GM12865 (cell line): Measurements from ENCODE around the gene KRT31.

Experiments
- DNase-seq: peaks from one replicate; pipeline ENCODE4 v3.0.0; 2010; ENCODE audit warnings: low read depth
- H3K4me3 ChIP-seq: 2 replicates; pipeline ENCODE4 v1.5.1; 2011; ENCODE audit warnings: mild to moderate bottlenecking, low read depth, low read length, control low read depth
- TF ChIP-seq, protein P1 (sequence below): IDR thresholded peaks from 2 replicates; pipeline ENCODE4 v1.5.1; 2011; ENCODE audit warnings: low read length, control low read depth, low read depth, inconsistent platforms; ENCODE audit not compliant: insufficient read depth; ENCODE audit errors: missing control alignments

The KRT31 gene

DNA sequence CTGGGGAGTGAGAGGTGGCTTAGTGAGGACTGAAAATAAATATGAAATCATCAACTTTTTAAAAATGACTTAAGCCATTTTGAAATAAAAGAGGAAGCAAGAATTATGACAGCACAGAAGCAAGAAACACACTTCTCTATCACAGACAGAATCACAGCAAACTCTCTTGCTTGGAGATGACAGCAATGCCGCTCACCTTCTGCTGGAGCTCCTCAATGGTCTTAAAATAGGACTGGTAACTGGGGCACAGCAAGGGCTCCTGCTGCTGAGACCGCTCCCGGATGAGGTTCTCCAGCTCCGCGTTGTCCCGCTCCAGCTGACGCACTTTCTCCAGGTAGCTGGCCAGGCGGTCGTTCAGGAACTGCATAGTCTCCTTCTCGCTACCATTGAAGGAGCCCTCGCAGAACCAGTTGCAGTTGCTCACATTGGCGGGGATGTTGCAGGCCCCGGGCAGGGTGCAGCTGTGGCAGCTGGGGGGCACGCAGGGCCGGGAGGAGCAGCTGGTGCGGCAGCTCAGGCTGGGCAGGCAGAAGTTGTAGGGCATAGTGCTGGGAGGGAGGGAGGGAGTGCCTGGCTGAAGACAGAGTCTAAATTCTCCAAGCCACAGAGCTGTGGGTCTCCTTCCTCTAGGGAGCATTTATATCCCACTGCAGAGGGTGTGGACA, at the start of gene KRT31:
TSS of gene KRT31 (minus strand) at position 613 of the 665 bp plus-strand sequence. CDS start at position 544, 69 bp downstream.
- no peak for DNase-seq
- TF ChIP-seq, protein P1, sequence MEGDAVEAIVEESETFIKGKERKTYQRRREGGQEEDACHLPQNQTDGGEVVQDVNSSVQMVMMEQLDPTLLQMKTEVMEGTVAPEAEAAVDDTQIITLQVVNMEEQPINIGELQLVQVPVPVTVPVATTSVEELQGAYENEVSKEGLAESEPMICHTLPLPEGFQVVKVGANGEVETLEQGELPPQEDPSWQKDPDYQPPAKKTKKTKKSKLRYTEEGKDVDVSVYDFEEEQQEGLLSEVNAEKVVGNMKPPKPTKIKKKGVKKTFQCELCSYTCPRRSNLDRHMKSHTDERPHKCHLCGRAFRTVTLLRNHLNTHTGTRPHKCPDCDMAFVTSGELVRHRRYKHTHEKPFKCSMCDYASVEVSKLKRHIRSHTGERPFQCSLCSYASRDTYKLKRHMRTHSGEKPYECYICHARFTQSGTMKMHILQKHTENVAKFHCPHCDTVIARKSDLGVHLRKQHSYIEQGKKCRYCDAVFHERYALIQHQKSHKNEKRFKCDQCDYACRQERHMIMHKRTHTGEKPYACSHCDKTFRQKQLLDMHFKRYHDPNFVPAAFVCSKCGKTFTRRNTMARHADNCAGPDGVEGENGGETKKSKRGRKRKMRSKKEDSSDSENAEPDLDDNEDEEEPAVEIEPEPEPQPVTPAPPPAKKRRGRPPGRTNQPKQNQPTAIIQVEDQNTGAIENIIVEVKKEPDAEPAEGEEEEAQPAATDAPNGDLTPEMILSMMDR, result no peak

GRCh38 chr17:41446806-41447205, 49.4 kb upstream of the KRT31 start:
- H3K4me3 ChIP-seq, result no peak overlapping the region
- DNase-seq, result no peak
- TF ChIP-seq, protein P1, result no peak

More for the DNA sequence above, at the start of gene KRT31:
- H3K4me3 ChIP-seq, result no peak within 1 kb of the TSS

DNA sequence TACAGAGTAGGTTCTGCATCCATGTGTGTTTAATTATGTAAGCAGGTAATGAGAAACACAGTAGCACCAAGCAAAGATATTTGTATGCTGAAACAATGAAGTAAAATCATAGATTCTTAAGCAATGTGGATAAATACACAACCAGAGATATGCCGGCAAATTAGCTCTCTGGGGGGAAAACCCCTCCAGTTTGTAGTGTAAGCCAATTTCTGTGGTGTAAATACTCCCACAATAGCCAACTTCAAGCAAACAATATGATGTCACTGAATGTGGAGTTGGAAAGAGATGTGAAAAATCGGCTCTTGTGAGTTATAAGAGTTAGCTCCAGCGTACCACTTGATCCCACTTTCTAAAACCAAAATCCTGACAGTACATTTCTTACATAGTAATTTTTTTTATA, 47.2 kb upstream of the KRT31 start:
- TF ChIP-seq, protein P1, result no peak
- no peak overlapping the region for H3K4me3 ChIP-seq
- DNase-seq, result no peak

- H3K4me3 ChIP-seq, result no peak overlapping the region
- TF ChIP-seq, protein P1, result no peak
- no peak for DNase-seq
Observed at GRCh38 chr17:41444186-41444585, 46.8 kb upstream of the KRT31 start.

DNA sequence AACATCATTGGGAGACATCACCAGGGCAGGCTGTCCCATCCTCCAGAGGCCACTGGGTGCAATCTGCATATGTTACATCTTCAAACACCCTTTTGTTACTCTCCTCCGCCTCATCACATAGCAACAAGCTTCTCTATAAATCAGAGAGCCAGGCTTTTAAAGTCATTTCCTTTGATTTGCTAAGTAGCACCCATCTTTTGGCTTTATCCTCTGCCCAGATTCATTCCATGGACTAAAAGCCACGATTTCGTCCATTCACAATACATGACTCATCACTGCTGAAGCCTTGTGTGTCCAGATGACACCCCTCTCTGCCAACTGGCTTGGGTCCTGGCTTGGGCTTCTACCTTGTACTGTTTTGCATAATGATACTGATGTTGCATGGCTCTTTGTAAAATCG, 45.3 kb upstream of the KRT31 start:
- H3K4me3 ChIP-seq, result no peak overlapping the region
- TF ChIP-seq, protein P1, result no peak
- DNase-seq, result no peak

DNA sequence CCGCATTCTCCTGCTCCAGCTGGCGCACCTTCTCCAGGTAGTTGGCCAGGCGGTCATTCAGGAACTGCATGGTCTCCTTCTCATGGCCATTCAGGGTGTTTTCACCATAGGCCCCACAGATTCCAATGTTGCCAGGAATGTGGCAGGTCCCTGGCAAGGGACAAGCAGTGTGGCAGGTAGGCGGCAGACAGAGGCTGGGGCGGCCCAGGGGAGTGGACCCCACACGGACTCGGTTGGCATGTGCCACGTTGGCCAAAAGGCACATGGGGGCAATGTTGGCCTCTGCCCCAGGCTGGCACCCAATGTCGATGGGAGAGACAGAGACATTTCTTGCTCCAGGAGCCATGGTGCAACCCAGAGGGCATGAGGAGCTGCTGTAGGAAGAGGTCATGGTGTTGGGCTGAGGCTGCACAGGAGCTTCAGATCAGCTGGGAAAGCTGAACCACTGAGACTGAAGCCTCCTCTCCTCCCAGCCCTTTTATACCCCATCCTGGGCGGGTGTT, 43.2 kb upstream of the KRT31 start, which contains the start of gene KRT38:
TSS of gene KRT38 (minus strand) at position 453 of the 503 bp plus-strand sequence. CDS start at position 391, 62 bp downstream.
- TF ChIP-seq, protein P1, result no peak

More for the DNA sequence above, 43.2 kb upstream of the KRT31 start, which contains the start of gene KRT38:
- no peak within 1 kb of the TSS for H3K4me3 ChIP-seq
- no peak for DNase-seq
